Inflammatory macrophage (primary cell): Measurements from ENCODE around the gene CACNB1.
A peak's percentile ranks its signal among the peaks of the same experiment; 100 is the strongest.

ENCODE experiments used
- DNase-seq, 2 donors: peaks; one replicate each; pipeline ENCODE4 v3.0.0-alpha.2; 2020 to 2022
- total RNA-seq, 18 experiments: gene quantifications; one replicate each; lab custom pipeline; 2026; ENCODE audit warnings: mixed read lengths in 6 of 18, inconsistent platforms in 2 of 18; lab: John Stamatoyannopoulos, UW

The CACNB1 gene
- 0.05 to 1.2 (median 0.37) reads per million in 18 experiments for total RNA-seq

GRCh38 chr17:39197380-39198185 lies at the start of gene CACNB1:
TSS of gene CACNB1 (minus strand) at chr17:39197669. CDS start at chr17:39197495, 174 bp downstream.
- DNase-seq: no peak

GRCh38 chr17:39246274-39246673 lies 48.8 kb upstream of the CACNB1 start:
- DNase-seq: no peak

- peak; percentile 79 to 82 for DNase-seq
Observed at GRCh38 chr17:39244600-39245570, 47.4 kb upstream of the CACNB1 start.

GRCh38 chr17:39244016-39244599 lies 46.6 kb upstream of the CACNB1 start:
- no peak for DNase-seq

GRCh38 chr17:39243155-39243554 lies 45.7 kb upstream of the CACNB1 start:
- no peak for DNase-seq

- DNase-seq: no peak
Observed at GRCh38 chr17:39240631-39241030, 43.2 kb upstream of the CACNB1 start.

- DNase-seq: no peak
Observed at GRCh38 chr17:39239640-39240314, 42.3 kb upstream of the CACNB1 start.

GRCh38 chr17:39238311-39238972 lies 41.0 kb upstream of the CACNB1 start:
- peak; percentile 23 to 34 for DNase-seq

- DNase-seq: no peak
Observed at GRCh38 chr17:39237586-39237985, 40.1 kb upstream of the CACNB1 start.

GRCh38 chr17:39236981-39237441 lies 39.5 kb upstream of the CACNB1 start:
- DNase-seq: no peak

GRCh38 chr17:39236450-39236927 lies 39.0 kb upstream of the CACNB1 start:
- no peak for DNase-seq

GRCh38 chr17:39235555-39236449 lies 38.3 kb upstream of the CACNB1 start:
- peak; percentile 49 to 51 for DNase-seq

GRCh38 chr17:39231591-39232551 lies 34.4 kb upstream of the CACNB1 start:
- peak in 1 of 2 donors; percentile 44 for DNase-seq

GRCh38 chr17:39231091-39231561 lies 33.7 kb upstream of the CACNB1 start:
- peak in 1 of 2 donors; percentile 28 for DNase-seq

GRCh38 chr17:39230361-39230760 lies 32.9 kb upstream of the CACNB1 start:
- DNase-seq: no peak

- peak; percentile 19 to 67 for DNase-seq
Observed at GRCh38 chr17:39229274-39229913, 31.9 kb upstream of the CACNB1 start.

- DNase-seq: peak in 1 of 2 donors; percentile 28
Observed at GRCh38 chr17:39227364-39227919, 30.0 kb upstream of the CACNB1 start.
